NT2/D1 (cell line): ENCODE data around the gene LRRC36.

ENCODE experiments used
- DNase-seq: peaks from one replicate; pipeline ENCODE4 v3.0.0-alpha.2; 2011; ENCODE audit warnings: low read depth, low spot score
- H3K27me3 ChIP-seq: 2 replicates; pipeline ENCODE4 v1.6.0; 2011; ENCODE audit warnings: mild to moderate bottlenecking; ENCODE audit not compliant: insufficient read length, insufficient read depth
- H3K36me3 ChIP-seq: 2 replicates; pipeline ENCODE4 v1.6.1; 2011; ENCODE audit warnings: mild to moderate bottlenecking, low read length, mixed read lengths; ENCODE audit not compliant: insufficient read depth, insufficient read length
- H3K4me1 ChIP-seq: 2 replicates; pipeline ENCODE4 v1.5.1; 2011; ENCODE audit not compliant: insufficient read depth, insufficient read length
- H3K4me3 ChIP-seq: 2 replicates; pipeline ENCODE4 v1.5.1; 2011; ENCODE audit warnings: low read depth; ENCODE audit not compliant: insufficient read length
- H3K9ac ChIP-seq: 2 replicates; pipeline ENCODE4 v1.6.0; 2011; ENCODE audit warnings: low read depth; ENCODE audit not compliant: insufficient read length
- H3K9me3 ChIP-seq: 2 replicates; pipeline ENCODE4 v1.5.1; 2011; ENCODE audit warnings: mild to moderate bottlenecking, low read length; ENCODE audit not compliant: insufficient read depth
- SUZ12 ChIP-seq: IDR thresholded peaks from 2 replicates; pipeline ENCODE4 v1.6.1; 2011; ENCODE audit not compliant: insufficient read length, insufficient read depth; ENCODE audit errors: extremely low read depth
- YY1 ChIP-seq: IDR thresholded peaks from 2 replicates; pipeline ENCODE4 v1.6.1; 2011; ENCODE audit not compliant: insufficient read length, insufficient read depth
- ZNF274 ChIP-seq: IDR thresholded peaks from 2 replicates; pipeline ENCODE4 v1.6.1; 2011; ENCODE audit warnings: mild to moderate bottlenecking, low read depth, low read length

LRRC36 gene

GRCh38 chr16:67388191-67388590 lies 61.6 kb downstream of the LRRC36 start:
- H3K27me3 ChIP-seq: peaks cover 22% of the 10 kb centered on the region
- TF ChIP-seq ZNF274: no peak
- no peak for TF ChIP-seq YY1
- TF ChIP-seq SUZ12: no peak
- DNase-seq: no peak

GRCh38 chr16:67388591-67388990 lies 62.0 kb downstream of the LRRC36 start:
- Histone ChIP-seq H3K27me3 (peaks cover 25% of the 10 kb centered on the region), H3K4me1 (peaks cover 7% of the 10 kb centered on the region), H3K4me3 (no peak overlapping the region), H3K9me3 (no peaks in the 10 kb centered on the region), H3K36me3 (no peaks in the 10 kb centered on the region), H3K9ac (no peak overlapping the region)
- DNase-seq: no peak
- TF ChIP-seq YY1 (no peak), SUZ12 (no peak), ZNF274 (no peak)

More at GRCh38 chr16:67388191-67388590, 61.6 kb downstream of the LRRC36 start:
- Histone ChIP-seq H3K36me3 (no peaks in the 10 kb centered on the region), H3K4me1 (peaks cover 7% of the 10 kb centered on the region), H3K9ac (no peak overlapping the region), H3K9me3 (no peaks in the 10 kb centered on the region), H3K4me3 (no peak overlapping the region)

- Histone ChIP-seq H3K4me1 (peaks cover 15% of the 10 kb centered on the region), H3K36me3 (no peaks in the 10 kb centered on the region), H3K9ac (no peak overlapping the region), H3K4me3 (no peak overlapping the region), H3K9me3 (no peaks in the 10 kb centered on the region), H3K27me3 (peaks cover 39% of the 10 kb centered on the region)
- DNase-seq: no peak
- TF ChIP-seq ZNF274: no peak
- no peak for TF ChIP-seq YY1
- no peak for TF ChIP-seq SUZ12
These were observed 63.5 kb downstream of the LRRC36 start for GRCh38 chr16:67389911-67390815.

DNA sequence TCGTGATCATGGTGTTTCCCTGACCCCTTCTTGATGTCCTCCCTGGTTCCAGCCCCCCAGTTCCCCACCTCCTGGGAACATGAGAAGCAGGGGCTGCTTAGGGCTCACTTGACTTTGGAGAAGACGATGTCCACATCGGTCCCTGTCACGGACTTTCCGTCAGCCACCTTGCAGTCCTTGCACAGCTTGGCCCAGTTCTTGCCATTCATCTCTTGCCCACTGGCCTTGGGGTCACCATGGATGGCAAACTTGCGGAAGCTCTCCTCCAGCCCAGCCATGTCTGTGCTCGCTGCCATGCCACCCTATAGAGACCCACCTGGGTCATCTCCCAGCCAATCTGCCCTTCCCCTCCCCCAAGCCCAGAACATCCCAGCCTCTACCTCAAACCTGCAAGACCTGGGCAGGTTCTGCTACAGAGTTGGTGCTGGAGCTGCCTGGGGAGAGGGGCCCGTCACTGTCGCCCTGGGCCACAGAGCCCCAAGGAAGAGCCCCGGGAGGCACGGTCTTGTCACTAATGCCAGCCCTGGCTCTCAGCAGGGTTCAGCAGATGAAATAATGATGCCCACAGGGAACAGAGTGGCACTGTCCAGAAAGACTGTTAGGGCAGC lies 64.3 kb downstream of the LRRC36 start:
- H3K36me3 ChIP-seq: no peaks in the 10 kb centered on the region
- peaks cover 44% of the 10 kb centered on the region for H3K27me3 ChIP-seq
- no peak overlapping the region for H3K4me3 ChIP-seq
- no peak for DNase-seq
- H3K4me1 ChIP-seq: peaks cover 23% of the 10 kb centered on the region
- no peaks in the 10 kb centered on the region for H3K9me3 ChIP-seq
- TF ChIP-seq YY1: no peak
- TF ChIP-seq ZNF274: no peak
- no peak for TF ChIP-seq SUZ12
- no peak overlapping the region for H3K9ac ChIP-seq

GRCh38 chr16:67391424-67392300 lies 65.0 kb downstream of the LRRC36 start:
- no peak for DNase-seq

GRCh38 chr16:67392301-67393059 lies 65.9 kb downstream of the LRRC36 start:
- no peak for DNase-seq
- no peaks in the 10 kb centered on the region for H3K9me3 ChIP-seq
- TF ChIP-seq YY1: no peak
- H3K9ac ChIP-seq: peak overlapping the region; percentile 82
- no peaks in the 10 kb centered on the region for H3K36me3 ChIP-seq
- peaks cover 44% of the 10 kb centered on the region for H3K27me3 ChIP-seq
- H3K4me3 ChIP-seq: peak overlapping the region; percentile 54
- H3K4me1 ChIP-seq: peaks cover 34% of the 10 kb centered on the region

More at GRCh38 chr16:67391424-67392300, 65.0 kb downstream of the LRRC36 start:
- no peaks in the 10 kb centered on the region for H3K36me3 ChIP-seq
- H3K27me3 ChIP-seq: peaks cover 44% of the 10 kb centered on the region
- H3K4me1 ChIP-seq: peaks cover 26% of the 10 kb centered on the region
- peak overlapping the region; percentile 22 for H3K9ac ChIP-seq
- no peaks in the 10 kb centered on the region for H3K9me3 ChIP-seq
- H3K4me3 ChIP-seq: no peak overlapping the region
- no peak for TF ChIP-seq SUZ12
- no peak for TF ChIP-seq YY1
- TF ChIP-seq ZNF274: no peak
